K562 (cell line): ENCODE measurements around the gene YIF1A. TPM values are rescaled to one million over a fixed set of nuclear protein-coding genes. Genes with fewer than 3 reads are reported as not detected.
A peak's percentile ranks its signal among the peaks of the same experiment; 100 is the strongest.

Experiments used
- ATAC-seq: fragments of 200-7000 bp; cut with Tn5 transposase; 3 replicates; pipeline ENCODE4 v1.9.1; 2020; ENCODE audit warnings: moderate library complexity
- BruUV-seq: library from RNA; stranded (reverse); fragments of 400-500 nt; replicated peaks from 2 replicates; lab custom pipeline; 2021; lab: Mats Ljungman, UMichigan
- CTCF ChIA-PET: fragments of 300-600 bp; formaldehyde crosslinking; extraction: SDS; loops from one replicate; lab custom pipeline; 2021; ENCODE audit warnings: low intra/inter-chr PET ratio; lab: Yijun Ruan, JAX
- POLR2A ChIA-PET: fragments of 300-600, 350-650 bp; sonication (Branson Sonifier 250); formaldehyde crosslinking; extraction: SDS; loops from one replicate; lab custom pipeline; 2021; ENCODE audit warnings: antibody characterized with exemption, inconsistent platforms; lab: Yijun Ruan, JAX
- DNase-seq, 4 experiments: peaks; one replicate each; pipeline versions ENCODE4 v3.0.0 to v3.0.0-alpha.2; 2011 to 2018; ENCODE audit warnings: low spot score in 3 of 4, mixed read lengths in 3 of 4; ENCODE audit errors: extremely low read depth in 1 of 4
- FAIRE-seq: peaks from 2 replicates; lab custom pipeline; 2011; peaks lifted over from hg19 to GRCh38; lab: Jason Lieb, UNC
- H2AFZ ChIP-seq: 2 replicates; pipeline ENCODE4 v1.6.0; 2011; ENCODE audit warnings: low read depth, low read length, control low read depth, inconsistent platforms
- H3K27ac ChIP-seq: fragments of 200-600 bp; 3 replicates; pipeline ENCODE4 v1.8.0; 2011; ENCODE audit warnings: low read depth, mild to moderate bottlenecking, control low read depth, inconsistent platforms, low read length, moderate library complexity, mixed read lengths; ENCODE audit errors: extremely low read depth
- H3K27me3 ChIP-seq, 2 experiments: fragments of 300-600 bp in 1 of 2; 2 replicates in 1 of 2; 3 replicates in 1 of 2; pipeline versions ENCODE4 v1.6.0 to v1.8.0; 2011; ENCODE audit warnings: inconsistent platforms in 2 of 2, low read length in 2 of 2, mild to moderate bottlenecking in 1 of 2, mixed read lengths in 1 of 2, moderate library complexity in 1 of 2; ENCODE audit not compliant: control insufficient read depth in 2 of 2, insufficient read depth in 2 of 2
- H3K36me3 ChIP-seq: fragments of 300-600 bp; 3 replicates; pipeline ENCODE4 v1.8.0; 2011; ENCODE audit warnings: mild to moderate bottlenecking, low read length, inconsistent platforms; ENCODE audit not compliant: control insufficient read depth, insufficient read depth
- H3K4me1 ChIP-seq, 2 experiments: fragments of 200-600 bp in 1 of 2; replicated peaks in 1 of 2; 2 replicates in 1 of 2; 3 replicates in 1 of 2; pipeline versions ENCODE4 v1.5.1 to v1.8.0; 2011; ENCODE audit warnings: inconsistent platforms in 2 of 2, low read length in 2 of 2, mild to moderate bottlenecking in 1 of 2, mixed read lengths in 1 of 2, moderate library complexity in 1 of 2; ENCODE audit not compliant: control insufficient read depth in 2 of 2, insufficient read depth in 2 of 2
- H3K4me2 ChIP-seq: 2 replicates; pipeline ENCODE4 v1.6.1; 2011; ENCODE audit warnings: low read length, control low read depth, inconsistent platforms, mixed read lengths; ENCODE audit not compliant: insufficient read depth
- H3K4me3 ChIP-seq: fragments of 200-600 bp; sonication (generic), shearing (Covaris generic); 2 replicates; pipeline ENCODE4 v1.5.1; 2016; ENCODE audit warnings: control low read depth, inconsistent platforms
- H3K79me2 ChIP-seq: fragments of 200-600 bp; 3 replicates; pipeline ENCODE4 v1.8.0; 2011; ENCODE audit warnings: low read length, inconsistent platforms; ENCODE audit not compliant: control insufficient read depth, insufficient read depth
- H3K9ac ChIP-seq, 2 experiments: 2 replicates each; pipeline versions ENCODE4 v1.6.0 to v1.6.1; 2011; ENCODE audit warnings: low read depth in 2 of 2, low read length in 2 of 2, control low read depth in 1 of 2, inconsistent platforms in 1 of 2, mild to moderate bottlenecking in 1 of 2, mixed read lengths in 1 of 2; ENCODE audit not compliant: insufficient read depth in 1 of 2
- H3K9me1 ChIP-seq: one replicate; pipeline ENCODE4 v1.6.0; 2011; ENCODE audit warnings: inconsistent platforms, mild to moderate bottlenecking, low read length, moderate library complexity; ENCODE audit not compliant: control insufficient read depth, insufficient read depth
- H3K9me3 ChIP-seq: replicated peaks from 2 replicates; pipeline ENCODE4 v1.5.1; 2011; ENCODE audit warnings: low read depth, low read length, inconsistent platforms; ENCODE audit not compliant: control insufficient read depth, insufficient read depth
- H4K20me1 ChIP-seq: replicated peaks from 2 replicates; pipeline ENCODE4 v1.6.1; 2011; ENCODE audit warnings: low read length, inconsistent platforms, mixed read lengths; ENCODE audit not compliant: control insufficient read depth, insufficient read depth
- BCL6 ChIP-seq: fragments of 250-450 bp; sonication (Bioruptor Pico); IDR thresholded peaks from 2 replicates; pipeline ENCODE4 v1.4.0; 2020
- FOXK2 ChIP-seq, 2 experiments: fragments of 450-650 bp; IDR thresholded peaks in 1 of 2; conservative IDR thresholded peaks in 1 of 2; 2 replicates each; pipeline ENCODE4 v1.6.1; 2016; ENCODE audit warnings: low read depth in 2 of 2, mild to moderate bottlenecking in 1 of 2
- NR2C2 ChIP-seq, 2 experiments: fragments of 200-800 bp in 1 of 2; sonication (Bioruptor generic) in 1 of 2; sonication (generic) in 1 of 2; formaldehyde crosslinking in 1 of 2; IDR thresholded peaks; 2 replicates each; pipeline versions ENCODE4 v1.6.1 to v1.8.0; 2016 to 2022; ENCODE audit warnings: mild to moderate bottlenecking in 1 of 2, missing compliant biosample characterization in 1 of 2, missing genetic modification characterization in 1 of 2, missing genetic modification reagents in 1 of 2
- PTBP1 ChIP-seq: fragments of 200-400 bp; formaldehyde crosslinking; IDR thresholded peaks from 2 replicates; pipeline ENCODE4 v1.6.1; 2017; ENCODE audit warnings: low read depth, low read length
- WGBS: fragments of 100-300 bp; shearing (Covaris generic); methylation state at CpG from one replicate; pipeline ENCODE4 v1.1.6; 2016; ENCODE audit warnings: low coverage, mixed read lengths; ENCODE audit not compliant: insufficient coverage; ENCODE audit errors: missing lambda C conversion rate; 5-methylcytosine and 5-hydroxymethylcytosine counted together
- in situ Hi-C: fragments of 300-500 bp; cut with MboI; formaldehyde crosslinking; loops from 4 replicates; pipeline ENCODE4 v1.15.0; 2018; ENCODE audit warnings: inconsistent platforms, mixed read lengths
- intact Hi-C: fragments of 100-400 bp; cut with micrococcal nuclease; formaldehyde crosslinking; loops from 2 replicates; pipeline ENCODE4 v1.14.2; 2022
- polyA plus RNA-seq, 8 experiments: library from polyadenylated mRNA; depleted of rRNA in 4 of 8; stranded (reverse) in 5 of 8; unstranded in 3 of 8; fragments of >200 nt; fragmentation: Nextera tagmentation in 2 of 8; fragmentation: Illumina TruSeq in 1 of 8; extraction: Ambion mirVana in 2 of 8; extraction: Trizol in 1 of 8; gene quantifications; 2 replicates each; pipeline versions ENCODE4 v1.2.1 to v1.2.3, GENCODE V29; 2011 to 2014; ENCODE audit warnings: inconsistent platforms in 1 of 8, missing spikeins in 1 of 8
- total RNA-seq, 7 experiments: library from RNA; depleted of rRNA in 6 of 7; stranded (reverse); fragments of >200 nt in 6 of 7; fragmentation: Illumina TruSeq in 2 of 7; extraction: Trizol in 2 of 7; gene quantifications; 2 replicates each; pipeline versions ENCODE4 v1.2.1 to v1.2.3, GENCODE V29; 2011 to 2021; ENCODE audit warnings: low replicate concordance in 1 of 7
- TF ChIP-seq, protein P1 (sequence below): fragments of 450-650 bp; IDR thresholded peaks from 2 replicates; pipeline ENCODE4 v1.6.1; 2018; ENCODE audit warnings: mild to moderate bottlenecking, low read depth; ENCODE audit not compliant: partially characterized antibody
- TF ChIP-seq, protein P2 (sequence below): fragments of 450-650 bp; conservative IDR thresholded peaks from 2 replicates; pipeline ENCODE4 v1.6.1; 2016; ENCODE audit warnings: missing genetic modification characterization, low read depth, mild to moderate bottlenecking, control low read depth, missing compliant biosample characterization
- TF ChIP-seq, protein P3 (sequence below), 2 experiments: fragments of 450-650 bp; formaldehyde crosslinking in 1 of 2; IDR thresholded peaks; 2 replicates each; pipeline versions ENCODE4 v1.4.0 to v1.6.1; 2014 to 2020; ENCODE audit warnings: mild to moderate bottlenecking in 2 of 2, borderline replicate concordance in 1 of 2, low read depth in 1 of 2

The YIF1A gene
- total and polyA plus RNA-seq, 9 of the 15 experiments (the other 6 are each of a cell fraction or from before 2014, with no cell fraction given), result 8.6 to 121 (median 77.2) TPM

DNA sequence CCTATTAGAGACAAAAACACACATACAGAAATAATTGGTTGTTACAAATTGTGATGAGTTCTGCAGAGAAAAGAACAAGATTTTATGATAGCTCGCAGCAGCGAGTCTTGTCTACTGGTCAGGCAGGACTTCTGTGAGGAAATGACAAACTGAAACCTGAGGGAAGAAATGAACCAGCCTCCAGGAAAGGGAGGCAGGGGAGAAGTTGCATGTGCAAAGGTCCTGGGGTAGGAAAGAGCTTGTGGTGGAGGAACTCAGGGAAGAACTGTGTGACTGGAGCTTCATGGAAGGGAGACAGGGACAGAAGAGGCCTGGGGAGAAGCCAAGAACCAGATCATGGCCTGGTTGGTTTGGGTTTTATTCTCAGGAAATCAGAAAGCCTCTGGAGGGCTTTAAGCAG is 29.7 kb downstream of the YIF1A start (continued):
- TF ChIP-seq PTBP1 (0 out of 2 replicates have a peak, but pooled peaks have one; percentile 37), NR2C2 (CRISPR knock-in tag; IDR thresholded peaks at IDR 0.05) (no peak), NR2C2 (tag; IDR thresholded peaks at IDR 0.05) (no peak), BCL6 (no peak)
- TF ChIP-seq, protein P1, sequence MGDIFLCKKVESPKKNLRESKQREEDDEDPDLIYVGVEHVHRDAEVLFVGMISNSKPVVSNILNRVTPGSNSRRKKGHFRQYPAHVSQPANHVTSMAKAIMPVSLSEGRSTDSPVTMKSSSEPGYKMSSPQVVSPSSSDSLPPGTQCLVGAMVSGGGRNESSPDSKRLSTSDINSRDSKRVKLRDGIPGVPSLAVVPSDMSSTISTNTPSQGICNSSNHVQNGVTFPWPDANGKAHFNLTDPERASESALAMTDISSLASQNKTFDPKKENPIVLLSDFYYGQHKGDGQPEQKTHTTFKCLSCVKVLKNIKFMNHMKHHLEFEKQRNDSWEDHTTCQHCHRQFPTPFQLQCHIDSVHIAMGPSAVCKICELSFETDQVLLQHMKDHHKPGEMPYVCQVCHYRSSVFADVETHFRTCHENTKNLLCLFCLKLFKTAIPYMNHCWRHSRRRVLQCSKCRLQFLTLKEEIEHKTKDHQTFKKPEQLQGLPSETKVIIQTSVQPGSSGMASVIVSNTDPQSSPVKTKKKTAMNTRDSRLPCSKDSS, result no peak

DNA sequence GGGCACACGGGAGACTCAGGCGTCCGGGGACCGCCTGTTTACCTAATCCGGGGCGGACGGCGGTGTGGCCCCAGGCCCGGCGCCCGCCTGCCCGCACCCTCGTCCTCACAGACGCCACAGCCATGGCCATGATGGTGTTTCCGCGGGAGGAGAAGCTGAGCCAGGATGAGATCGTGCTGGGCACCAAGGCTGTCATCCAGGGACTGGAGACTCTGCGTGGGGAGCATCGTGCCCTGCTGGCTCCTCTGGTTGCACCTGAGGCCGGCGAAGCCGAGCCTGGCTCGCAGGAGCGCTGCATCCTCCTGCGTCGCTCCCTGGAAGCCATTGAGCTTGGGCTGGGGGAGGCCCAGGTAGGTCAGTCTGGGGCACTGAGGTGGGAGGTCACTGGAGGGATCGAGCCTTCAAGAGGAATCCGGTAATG is 30.5 kb downstream of the YIF1A start:
- Histone ChIP-seq H3K9me1 (no peaks in the 10 kb centered on the region), H3K4me2 (peak overlapping the region; percentile 96), H4K20me1 (no peaks in the 10 kb centered on the region; the same call in 1 of the 2 replicates), H3K79me2 (peaks cover 19% of the 10 kb centered on the region), H3K27ac (peak overlapping the region; percentile 68), H3K9me3 (no peaks in the 10 kb centered on the region), H2AFZ (peak overlapping the region; percentile 99), H3K36me3 (peaks cover 42% of the 10 kb centered on the region), H3K9ac (peak overlapping the region; percentile 82 to 96), H3K4me1 (peaks cover 10 to 23% of the 10 kb centered on the region in 2 experiments; a peak in 4 of 5 replicates), H3K4me3 (peak overlapping the region; percentile 100), H3K27me3 (no peaks in the 10 kb centered on the region)
- CTCF ChIA-PET, result no interaction called here
- DNase-seq, result no peak
- no peak for ATAC-seq
- in situ Hi-C loops, result no loop called here
- 6% methylated on average over 23 of the region's 28 CpGs for WGBS
- FAIRE-seq, result no peak
- intact Hi-C loops, result loop anchor here (1.0 kb wide), 1 partner anchor 36 kb away; no protein-coding TSS in a partner anchor
- no TSS peak for BruUV-seq
- POLR2A ChIA-PET, result interaction anchor here (0.7 kb wide), 1 partner anchor 21 kb away, joined by 3 read pairs; no protein-coding TSS in a partner anchor
- TF ChIP-seq, protein P2, sequence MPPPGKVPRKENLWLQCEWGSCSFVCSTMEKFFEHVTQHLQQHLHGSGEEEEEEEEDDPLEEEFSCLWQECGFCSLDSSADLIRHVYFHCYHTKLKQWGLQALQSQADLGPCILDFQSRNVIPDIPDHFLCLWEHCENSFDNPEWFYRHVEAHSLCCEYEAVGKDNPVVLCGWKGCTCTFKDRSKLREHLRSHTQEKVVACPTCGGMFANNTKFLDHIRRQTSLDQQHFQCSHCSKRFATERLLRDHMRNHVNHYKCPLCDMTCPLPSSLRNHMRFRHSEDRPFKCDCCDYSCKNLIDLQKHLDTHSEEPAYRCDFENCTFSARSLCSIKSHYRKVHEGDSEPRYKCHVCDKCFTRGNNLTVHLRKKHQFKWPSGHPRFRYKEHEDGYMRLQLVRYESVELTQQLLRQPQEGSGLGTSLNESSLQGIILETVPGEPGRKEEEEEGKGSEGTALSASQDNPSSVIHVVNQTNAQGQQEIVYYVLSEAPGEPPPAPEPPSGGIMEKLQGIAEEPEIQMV (tag), result no peak
- TF ChIP-seq, protein P3, sequence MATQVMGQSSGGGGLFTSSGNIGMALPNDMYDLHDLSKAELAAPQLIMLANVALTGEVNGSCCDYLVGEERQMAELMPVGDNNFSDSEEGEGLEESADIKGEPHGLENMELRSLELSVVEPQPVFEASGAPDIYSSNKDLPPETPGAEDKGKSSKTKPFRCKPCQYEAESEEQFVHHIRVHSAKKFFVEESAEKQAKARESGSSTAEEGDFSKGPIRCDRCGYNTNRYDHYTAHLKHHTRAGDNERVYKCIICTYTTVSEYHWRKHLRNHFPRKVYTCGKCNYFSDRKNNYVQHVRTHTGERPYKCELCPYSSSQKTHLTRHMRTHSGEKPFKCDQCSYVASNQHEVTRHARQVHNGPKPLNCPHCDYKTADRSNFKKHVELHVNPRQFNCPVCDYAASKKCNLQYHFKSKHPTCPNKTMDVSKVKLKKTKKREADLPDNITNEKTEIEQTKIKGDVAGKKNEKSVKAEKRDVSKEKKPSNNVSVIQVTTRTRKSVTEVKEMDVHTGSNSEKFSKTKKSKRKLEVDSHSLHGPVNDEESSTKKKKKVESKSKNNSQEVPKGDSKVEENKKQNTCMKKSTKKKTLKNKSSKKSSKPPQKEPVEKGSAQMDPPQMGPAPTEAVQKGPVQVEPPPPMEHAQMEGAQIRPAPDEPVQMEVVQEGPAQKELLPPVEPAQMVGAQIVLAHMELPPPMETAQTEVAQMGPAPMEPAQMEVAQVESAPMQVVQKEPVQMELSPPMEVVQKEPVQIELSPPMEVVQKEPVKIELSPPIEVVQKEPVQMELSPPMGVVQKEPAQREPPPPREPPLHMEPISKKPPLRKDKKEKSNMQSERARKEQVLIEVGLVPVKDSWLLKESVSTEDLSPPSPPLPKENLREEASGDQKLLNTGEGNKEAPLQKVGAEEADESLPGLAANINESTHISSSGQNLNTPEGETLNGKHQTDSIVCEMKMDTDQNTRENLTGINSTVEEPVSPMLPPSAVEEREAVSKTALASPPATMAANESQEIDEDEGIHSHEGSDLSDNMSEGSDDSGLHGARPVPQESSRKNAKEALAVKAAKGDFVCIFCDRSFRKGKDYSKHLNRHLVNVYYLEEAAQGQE (IDR thresholded peaks at IDR 0.05; ENCODE audit: borderline replicate concordance), result no peak
- TF ChIP-seq, protein P3 (CRISPR knock-in tag; IDR thresholded peaks at IDR 0.05; ENCODE audit: low read depth), result 0 out of 2 replicates have a peak, but pooled peaks have one; percentile 2
- TF ChIP-seq FOXK2 (conservative IDR thresholded peaks at IDR 0.05 in 1 of 2, IDR thresholded peaks at IDR 0.05 in 1 of 2; ENCODE audit: low read depth in 2 of 2), result peak in 1 of 2 experiments; percentile 57; a peak in 2 of 4 replicates
